Forelimb muscle (tissue), 1 donor: ENCODE data around the gene PPEF1. TPM values are rescaled to one million over a fixed set of nuclear protein-coding genes. Genes with fewer than 3 reads are reported as not detected.
"Not testable (repeated sequence)": the region's sequence is repeated elsewhere in the genome, so short reads cannot be mapped to it uniquely, and the experiment has no call there.

ENCODE experiments used
- DNase-seq: peaks from one replicate; pipeline ENCODE4 v3.0.0-alpha.2; 2013; ENCODE audit warnings: low read depth
- polyA plus RNA-seq: library from polyadenylated mRNA; unstranded; fragments of 120-200 nt; gene quantifications from one replicate; pipeline ENCODE4 v1.2.1, GENCODE V29; 2013; ENCODE audit not compliant: insufficient read length

The PPEF1 gene
- polyA plus RNA-seq, 1 donor: 0.61 TPM

- DNase-seq: peak; percentile 9
Observed at GRCh38 chrX:18797141-18797540, 89.7 kb downstream of the PPEF1 start.

GRCh38 chrX:18799911-18800310, 92.5 kb downstream of the PPEF1 start:
- DNase-seq: no peak

- no peak for DNase-seq
Observed at GRCh38 chrX:18809641-18810040, 102.2 kb downstream of the PPEF1 start.

GRCh38 chrX:18810416-18810815, 103.0 kb downstream of the PPEF1 start:
- DNase-seq: no peak

GRCh38 chrX:18825375-18825774, 117.9 kb downstream of the PPEF1 start:
- DNase-seq: no peak

- no peak for DNase-seq
Observed at GRCh38 chrX:18828832-18829404, 121.5 kb downstream of the PPEF1 start.

GRCh38 chrX:18833071-18833731, 125.8 kb downstream of the PPEF1 start:
- no peak for DNase-seq

GRCh38 chrX:18847901-18848300, 140.5 kb downstream of the PPEF1 start:
- not testable (repeated sequence) for DNase-seq

GRCh38 chrX:18855919-18856644, 148.6 kb downstream of the PPEF1 start:
- DNase-seq: no peak

- no peak for DNase-seq
Observed at GRCh38 chrX:18856645-18856997, 149.2 kb downstream of the PPEF1 start.

GRCh38 chrX:18861511-18861910, 154.1 kb downstream of the PPEF1 start:
- DNase-seq: no peak

GRCh38 chrX:18864390-18864920, 157.0 kb downstream of the PPEF1 start:
- DNase-seq: no peak

GRCh38 chrX:18871161-18871890, 163.9 kb downstream of the PPEF1 start:
- DNase-seq: no peak

- no peak for DNase-seq
Observed at GRCh38 chrX:18871970-18872369, 164.5 kb downstream of the PPEF1 start.

- DNase-seq: no peak
Observed at GRCh38 chrX:18872621-18873020, 165.2 kb downstream of the PPEF1 start.

GRCh38 chrX:18873189-18873791, 165.8 kb downstream of the PPEF1 start:
- DNase-seq: no peak

- DNase-seq: no peak
Observed at GRCh38 chrX:18873836-18874235, 166.4 kb downstream of the PPEF1 start.

GRCh38 chrX:18874560-18875255, 167.3 kb downstream of the PPEF1 start:
- DNase-seq: no peak

GRCh38 chrX:18875256-18875878, 167.9 kb downstream of the PPEF1 start:
- DNase-seq: no peak

- no peak for DNase-seq
Observed at GRCh38 chrX:18877469-18877868, 170.0 kb downstream of the PPEF1 start.
